Bronchial smooth muscle cell (primary cell): ENCODE data around the gene RASA4B. TPM values are rescaled to one million over a fixed set of nuclear protein-coding genes. Genes with fewer than 3 reads are reported as not detected.

ENCODE experiments used
- total RNA-seq: library from RNA; depleted of rRNA; stranded (reverse); fragments of >200 nt; gene quantifications from 2 replicates; pipeline ENCODE4 v1.2.1, GENCODE V29; 2014

The RASA4B gene
- 3.2 and 4.6 TPM in 2 replicates for total RNA-seq

GRCh38 chr7:102517550-102518147, at the start of gene RASA4B:
Gene RASA4B (minus strand): TSS chr7:102517777. CDS start chr7:102517710, 67 bp downstream.

GRCh38 chr7:102550808-102551422, 33.3 kb upstream of the RASA4B start, which contains the start of gene SPDYE2:
Gene SPDYE2 (plus strand): TSS chr7:102551226. CDS start chr7:102553256, 2,030 bp downstream.

GRCh38 chr7:102543596-102543995, 26.0 kb upstream of the RASA4B start, which contains the start of gene UPK3BL2:
Gene UPK3BL2 (minus strand): TSS chr7:102543696. CDS start chr7:102543636, 60 bp downstream.

GRCh38 chr7:102478314-102479208, 39.0 kb downstream of the RASA4B start, which contains the start of gene POLR2J:
Gene POLR2J (minus strand): TSS chr7:102478922. CDS start chr7:102478860, 62 bp downstream.

GRCh38 chr7:102464577-102465280, 52.8 kb downstream of the RASA4B start, which contains the start of the genes ALKBH4 and LRWD1:
Gene ALKBH4 (minus strand): TSS chr7:102464863. CDS start chr7:102464836, 27 bp downstream.
Gene LRWD1 (plus strand): TSS chr7:102464984. CDS start chr7:102465081, 97 bp downstream.

GRCh38 chr7:102433219-102434038, 84.1 kb downstream of the RASA4B start, which contains the start of gene ORAI2:
Gene ORAI2 (plus strand): TSS chr7:102433575. CDS start chr7:102438957, 5,382 bp downstream.

Other genes starting within 250 kb of the RASA4B start
- 0.94 and 0.95 TPM in 2 replicates for gene SH2B2, start 230.9 kb downstream of the RASA4B start, total RNA-seq
- gene SPDYE6, start 161.3 kb downstream of the RASA4B start, total RNA-seq, result not detected in 2 replicates
- 9.7 and 14.5 TPM in 2 replicates for gene PRKRIP1, start 121.4 kb downstream of the RASA4B start, total RNA-seq
- gene ORAI2, start 84.2 kb downstream of the RASA4B start, total RNA-seq, result 27.8 and 27.9 TPM in 2 replicates
- gene ALKBH4, start 52.9 kb downstream of the RASA4B start, total RNA-seq, result 11.0 and 11.1 TPM in 2 replicates
- 13.5 and 14.7 TPM in 2 replicates for gene LRWD1, start 52.8 kb downstream of the RASA4B start, total RNA-seq
- 23.2 and 29.8 TPM in 2 replicates for gene POLR2J, start 38.9 kb downstream of the RASA4B start, total RNA-seq
- gene UPK3BL2, start 25.9 kb upstream of the RASA4B start, total RNA-seq, result 0.86 and 2.5 TPM in 2 replicates
- gene SPDYE2, start 33.4 kb upstream of the RASA4B start, total RNA-seq, result not detected in 2 replicates
- 18.1 and 21.8 TPM in 2 replicates for gene POLR2J3, start 54.8 kb upstream of the RASA4B start, total RNA-seq
- gene RASA4, start 99.0 kb upstream of the RASA4B start, total RNA-seq, result 8.4 and 13.2 TPM in 2 replicates
- 9.3 and 13.2 TPM in 2 replicates for gene UPK3BL1, start 125.0 kb upstream of the RASA4B start, total RNA-seq
- not detected in 2 replicates for gene SPDYE2B, start 132.5 kb upstream of the RASA4B start, total RNA-seq
- gene POLR2J2, start 153.9 kb upstream of the RASA4B start, total RNA-seq, result 1.7 and 3.5 TPM in 2 replicates
- gene FAM185A, start 231.2 kb upstream of the RASA4B start, total RNA-seq, result 10.2 and 10.6 TPM in 2 replicates